IgD-negative memory B cell (primary cell): ENCODE measurements around the gene SLC35G3. TPM values are rescaled to one million over a fixed set of nuclear protein-coding genes. Genes with fewer than 3 reads are reported as not detected.
"Not testable (repeated sequence)": the region's sequence is repeated elsewhere in the genome, so short reads cannot be mapped to it uniquely, and the experiment has no call there.

ENCODE experiments used
- H3K27ac Mint-ChIP-seq, 3 donors: one replicate each; pipeline ENCODE4 v1.8.0; 2020 to 2022; ENCODE audit warnings: mild to moderate bottlenecking in 3 of 3, mixed read lengths in 3 of 3, moderate library complexity in 1 of 3
- H3K27me3 Mint-ChIP-seq: one replicate; pipeline ENCODE4 v1.8.0; 2021; ENCODE audit warnings: mixed read lengths
- H3K36me3 Mint-ChIP-seq: one replicate; pipeline ENCODE4 v1.8.0; 2020; ENCODE audit warnings: mild to moderate bottlenecking, mixed read lengths
- H3K4me1 Mint-ChIP-seq, 3 donors: one replicate each; pipeline ENCODE4 v1.8.0; 2020 to 2022; ENCODE audit warnings: mixed read lengths in 3 of 3, mild to moderate bottlenecking in 1 of 3
- H3K4me3 Mint-ChIP-seq, 4 donors: one replicate each; pipeline ENCODE4 v1.8.0; 2020 to 2022; ENCODE audit warnings: mild to moderate bottlenecking in 4 of 4, mixed read lengths in 4 of 4, moderate library complexity in 3 of 4
- H3K9me3 Mint-ChIP-seq, 3 donors: one replicate each; pipeline ENCODE4 v1.8.0; 2020 to 2021; ENCODE audit warnings: mixed read lengths in 3 of 3, mild to moderate bottlenecking in 1 of 3
- polyA plus RNA-seq: library from polyadenylated mRNA; unstranded; fragments of 300-500 nt; fragmentation: Illumina TruSeq; gene quantifications from one replicate; pipeline ENCODE4 v1.2.3, GENCODE V29; 2021

The SLC35G3 gene
- polyA plus RNA-seq, 1 donor from 2014 or later, result not detected

DNA sequence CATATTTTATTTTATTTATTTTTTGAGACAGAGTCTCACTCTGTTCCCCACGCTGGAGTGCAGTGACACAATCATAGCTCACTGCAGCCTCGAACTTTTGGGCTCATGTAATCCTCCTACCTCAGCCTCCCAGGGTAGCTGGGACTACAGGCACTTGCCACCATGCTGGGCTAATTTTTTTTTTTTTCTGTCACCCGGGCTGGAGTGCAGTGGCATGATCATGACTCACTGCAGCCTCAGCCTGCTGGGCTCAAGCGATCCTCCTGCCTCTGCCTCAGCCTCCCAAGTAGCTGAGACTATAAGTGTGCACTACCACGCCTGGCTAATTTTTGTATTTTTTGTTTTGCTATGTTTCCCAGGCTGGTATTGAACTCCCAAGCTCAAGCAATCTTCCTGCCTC lies 29.5 kb downstream of the SLC35G3 start:
- peaks cover 30% of the 10 kb centered on the region for H3K27me3 Mint-ChIP-seq
- peaks cover 0 to 2% (median 0%) of the 10 kb centered on the region in 3 donors for H3K9me3 Mint-ChIP-seq
- no peaks in the 10 kb centered on the region for H3K36me3 Mint-ChIP-seq
- no peak overlapping the region for H3K4me3 Mint-ChIP-seq
- H3K27ac Mint-ChIP-seq, result no peak overlapping the region
- H3K4me1 Mint-ChIP-seq, result peaks cover 0 to 4% (median 0%) of the 10 kb centered on the region in 3 donors

DNA sequence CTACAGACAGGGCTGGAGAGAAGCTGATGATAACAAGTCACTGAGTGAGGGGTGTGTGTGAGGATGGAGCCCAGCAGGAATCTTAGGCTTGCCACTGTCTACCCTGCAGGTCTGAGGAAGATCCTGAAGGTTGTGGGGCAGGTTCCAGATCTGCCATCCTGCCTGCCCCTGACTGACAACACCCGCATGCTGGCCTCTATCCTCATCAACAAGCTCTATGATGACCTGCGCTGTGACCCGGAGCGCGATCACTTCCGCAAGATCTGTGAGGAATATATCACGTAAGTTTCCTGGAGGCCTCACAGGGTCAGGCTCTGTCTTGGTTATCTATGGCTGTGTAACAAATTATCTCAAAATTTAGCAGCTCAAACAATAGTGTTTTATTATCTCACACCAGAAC lies 30.3 kb downstream of the SLC35G3 start:
- Mint-ChIP-seq H3K27me3 (peaks cover 28% of the 10 kb centered on the region), H3K4me3 (no peak overlapping the region), H3K9me3 (peaks cover 0 to 2% (median 0%) of the 10 kb centered on the region in 3 donors), H3K27ac (no peak overlapping the region), H3K36me3 (no peaks in the 10 kb centered on the region), H3K4me1 (peaks cover 0 to 4% (median 0%) of the 10 kb centered on the region in 3 donors)

DNA sequence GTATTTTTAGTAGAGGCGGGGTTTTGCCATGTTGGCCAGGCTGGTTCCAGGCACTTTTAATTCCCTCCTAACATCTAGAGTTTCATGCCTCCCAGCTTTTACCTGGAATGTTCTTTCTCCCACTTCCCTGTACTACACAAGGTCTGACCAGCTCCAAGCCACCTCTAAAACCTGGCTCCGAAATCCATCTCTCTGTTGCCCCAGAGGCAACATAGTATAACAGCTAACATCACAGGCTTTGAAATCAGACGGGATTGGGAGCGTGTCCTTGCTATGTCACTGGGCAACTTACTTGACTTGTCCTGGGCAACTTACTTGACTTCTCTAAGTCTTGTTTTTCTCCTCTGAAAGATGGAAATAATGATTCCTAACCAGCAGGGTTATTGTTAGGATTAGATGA lies 31.4 kb downstream of the SLC35G3 start:
- Mint-ChIP-seq H3K27ac (no peak overlapping the region), H3K36me3 (no peaks in the 10 kb centered on the region)

DNA sequence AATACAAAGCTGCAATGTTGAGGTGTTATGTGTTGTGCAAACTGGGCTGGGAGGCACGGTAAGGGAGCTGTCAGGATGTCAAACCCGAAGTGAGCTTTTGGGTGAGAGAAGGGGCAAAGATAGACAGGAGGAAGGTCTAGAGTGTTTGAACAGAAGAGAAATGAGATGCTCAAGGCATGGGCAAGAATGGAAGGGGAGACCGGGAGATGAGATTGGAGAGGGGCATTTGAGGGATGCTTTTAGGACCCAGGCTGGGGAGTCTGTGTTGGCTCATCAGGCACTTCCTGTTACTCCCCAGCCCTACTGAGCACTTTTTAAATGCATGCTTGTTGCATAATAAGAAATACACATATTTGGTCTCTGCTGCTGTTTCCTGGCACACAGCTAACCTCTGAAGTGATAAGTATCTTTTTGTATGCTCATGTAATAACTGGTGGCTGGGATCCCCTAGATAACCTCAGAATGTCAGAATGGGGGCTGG lies 32.9 kb downstream of the SLC35G3 start:
- Mint-ChIP-seq H3K27me3 (peaks cover 31% of the 10 kb centered on the region), H3K27ac (peak overlapping the region in 1 of 3 donors; percentile 36), H3K4me3 (peak overlapping the region in 1 of 4 donors; percentile 13), H3K9me3 (peaks cover 0 to 2% (median 0%) of the 10 kb centered on the region in 3 donors), H3K36me3 (no peaks in the 10 kb centered on the region), H3K4me1 (peaks cover 0 to 4% (median 0%) of the 10 kb centered on the region in 3 donors)

More for the DNA sequence above, 31.4 kb downstream of the SLC35G3 start:
- peaks cover 0 to 2% (median 0%) of the 10 kb centered on the region in 3 donors for H3K9me3 Mint-ChIP-seq
- H3K27me3 Mint-ChIP-seq, result peaks cover 33% of the 10 kb centered on the region
- peaks cover 0 to 4% (median 0%) of the 10 kb centered on the region in 3 donors for H3K4me1 Mint-ChIP-seq
- no peak overlapping the region for H3K4me3 Mint-ChIP-seq

DNA sequence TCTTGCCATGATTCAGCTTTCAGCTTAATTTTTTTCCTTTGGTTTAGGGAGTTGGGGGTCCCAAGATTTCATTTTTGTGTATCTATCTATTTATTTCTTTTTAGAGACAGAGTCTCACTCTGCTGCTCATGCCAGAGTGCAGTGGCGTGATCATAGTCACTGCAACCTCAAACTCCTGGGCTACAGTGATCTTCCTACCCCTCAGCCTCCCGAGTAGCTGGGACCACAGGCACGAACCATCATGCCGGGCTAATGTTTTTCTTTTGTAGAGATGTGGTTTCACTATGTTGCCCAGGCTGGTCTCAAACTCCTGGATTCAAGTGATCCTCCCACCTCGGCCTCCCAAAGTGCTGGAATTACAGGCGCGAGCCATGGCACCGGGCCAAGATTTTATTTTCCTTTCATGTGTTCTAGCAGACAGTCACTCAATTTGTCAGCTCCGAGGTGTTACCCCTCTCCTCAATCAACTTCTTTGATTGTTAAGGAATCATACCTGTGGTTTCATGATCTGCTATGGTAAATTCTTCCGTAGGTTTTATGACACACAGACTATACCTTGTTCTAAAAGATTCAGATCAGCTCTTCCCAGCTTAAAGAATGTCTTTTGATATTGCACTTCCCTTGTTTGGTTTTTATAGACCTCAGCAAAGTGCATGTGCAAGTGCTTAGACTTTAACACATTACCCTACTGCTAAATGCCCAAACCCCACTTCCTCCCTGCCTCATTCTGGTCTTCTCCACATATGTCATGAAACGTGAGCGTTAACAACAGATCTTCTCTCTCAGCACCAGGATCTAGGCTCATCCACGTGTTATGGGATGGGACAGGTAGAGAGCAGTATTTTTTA lies 33.6 kb downstream of the SLC35G3 start:
- peak overlapping the region in 1 of 3 donors; percentile 36 for H3K27ac Mint-ChIP-seq
- peaks cover 0 to 2% (median 0%) of the 10 kb centered on the region in 3 donors for H3K9me3 Mint-ChIP-seq

DNA sequence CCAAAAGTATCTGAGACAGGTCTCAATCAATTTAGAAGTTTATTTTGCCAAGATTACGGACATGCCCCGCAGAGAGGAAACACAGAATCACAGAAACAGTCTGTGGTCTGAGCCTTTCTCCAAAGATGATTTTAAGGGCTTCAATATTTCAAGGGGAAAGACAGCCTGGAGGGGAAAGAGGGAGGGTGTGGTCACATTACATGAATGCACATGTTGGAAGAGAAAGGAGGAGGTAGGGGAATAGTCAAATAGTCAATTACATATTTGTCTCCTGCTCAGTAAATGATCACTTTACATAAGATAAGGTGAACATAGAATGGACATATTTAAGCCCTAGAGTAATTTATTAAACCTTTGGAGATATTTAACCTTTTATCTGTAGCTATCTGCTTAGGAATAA lies 34.3 kb downstream of the SLC35G3 start:
- Mint-ChIP-seq H3K27ac (no peak overlapping the region), H3K36me3 (no peaks in the 10 kb centered on the region), H3K4me3 (no peak overlapping the region), H3K4me1 (peaks cover 0 to 4% (median 0%) of the 10 kb centered on the region in 3 donors), H3K9me3 (peaks cover 0 to 2% (median 0%) of the 10 kb centered on the region in 3 donors), H3K27me3 (peaks cover 28% of the 10 kb centered on the region)

More for the DNA sequence above, 33.6 kb downstream of the SLC35G3 start:
- no peak overlapping the region for H3K4me3 Mint-ChIP-seq
- H3K27me3 Mint-ChIP-seq, result peaks cover 28% of the 10 kb centered on the region
- peaks cover 0 to 4% (median 0%) of the 10 kb centered on the region in 3 donors for H3K4me1 Mint-ChIP-seq
- H3K36me3 Mint-ChIP-seq, result no peaks in the 10 kb centered on the region

DNA sequence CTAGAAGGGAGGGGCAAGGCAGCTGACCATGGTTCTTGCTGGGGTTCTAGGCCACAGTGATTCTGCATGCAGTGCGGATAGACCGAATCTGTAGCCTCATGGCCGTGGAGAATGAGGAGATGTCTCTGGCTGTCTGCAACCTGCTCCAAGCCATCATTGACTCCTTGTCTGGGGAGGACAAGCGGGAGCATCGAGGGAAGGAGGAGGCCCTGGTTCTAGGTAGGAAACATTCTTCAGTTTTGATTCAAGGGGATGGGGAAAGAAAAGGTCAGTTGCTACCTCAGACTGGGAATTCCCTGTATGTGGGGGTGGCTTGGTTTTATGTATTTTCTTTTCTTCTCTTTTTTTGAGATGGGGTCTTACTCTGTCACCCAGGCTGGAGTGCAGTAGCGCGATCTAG lies 38.9 kb downstream of the SLC35G3 start:
- H3K9me3 Mint-ChIP-seq, result no peaks in the 10 kb centered on the region
- H3K27me3 Mint-ChIP-seq, result peaks cover 12% of the 10 kb centered on the region
- no peak overlapping the region for H3K4me3 Mint-ChIP-seq
- H3K36me3 Mint-ChIP-seq, result no peaks in the 10 kb centered on the region
- H3K4me1 Mint-ChIP-seq, result no peaks in the 10 kb centered on the region
- H3K27ac Mint-ChIP-seq, result no peak overlapping the region

DNA sequence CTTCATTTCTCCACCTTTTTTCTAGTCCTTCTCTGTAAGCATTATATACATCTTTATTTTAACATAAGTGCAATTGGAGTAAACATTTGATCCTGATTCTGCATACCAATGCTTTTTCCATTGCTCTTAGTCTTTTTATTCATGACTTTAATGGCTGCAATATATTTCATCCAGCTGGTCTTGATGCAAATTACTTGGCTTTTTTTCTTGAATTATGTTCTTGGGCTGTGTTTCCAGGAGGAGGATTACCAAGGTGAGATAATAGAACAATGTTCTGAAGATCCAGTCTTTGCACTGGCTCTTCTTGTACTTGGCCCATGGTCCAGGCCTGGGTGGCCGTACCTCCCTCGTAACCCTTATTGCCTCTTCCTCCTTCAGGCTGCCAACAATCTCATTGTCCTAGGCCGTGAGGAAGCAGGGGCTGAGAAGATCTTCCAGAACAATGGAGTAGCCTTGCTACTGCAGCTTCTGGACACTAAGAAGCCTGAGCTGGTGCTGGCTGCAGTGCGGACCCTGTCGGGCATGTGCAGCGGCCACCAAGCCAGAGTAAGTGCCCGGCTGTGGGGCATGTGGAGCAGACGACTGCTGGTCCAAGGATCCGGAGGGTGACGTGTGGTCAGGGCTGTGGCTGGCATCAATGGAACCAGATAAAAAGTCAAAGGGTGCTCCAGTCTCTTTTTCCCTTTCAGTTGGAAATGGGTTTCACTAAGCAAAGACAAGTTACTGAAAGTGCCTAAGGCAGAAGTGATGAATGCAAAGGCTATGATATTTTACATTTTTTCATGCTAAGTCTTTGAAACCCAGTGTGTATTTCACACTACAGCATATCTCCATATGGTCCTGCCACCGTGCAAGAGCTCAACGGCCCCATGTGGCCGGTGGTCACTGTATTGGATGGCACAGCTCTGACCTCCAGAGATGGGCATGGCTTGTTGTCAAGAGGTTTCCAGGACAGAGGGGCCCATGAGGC lies 39.7 kb downstream of the SLC35G3 start:
- H3K27ac Mint-ChIP-seq, result no peak overlapping the region
- H3K4me3 Mint-ChIP-seq, result peak overlapping the region in 1 of 4 donors; percentile 23
- no peaks in the 10 kb centered on the region for H3K9me3 Mint-ChIP-seq
- no peaks in the 10 kb centered on the region for H3K4me1 Mint-ChIP-seq
- peaks cover 12% of the 10 kb centered on the region for H3K27me3 Mint-ChIP-seq
- H3K36me3 Mint-ChIP-seq, result no peaks in the 10 kb centered on the region

DNA sequence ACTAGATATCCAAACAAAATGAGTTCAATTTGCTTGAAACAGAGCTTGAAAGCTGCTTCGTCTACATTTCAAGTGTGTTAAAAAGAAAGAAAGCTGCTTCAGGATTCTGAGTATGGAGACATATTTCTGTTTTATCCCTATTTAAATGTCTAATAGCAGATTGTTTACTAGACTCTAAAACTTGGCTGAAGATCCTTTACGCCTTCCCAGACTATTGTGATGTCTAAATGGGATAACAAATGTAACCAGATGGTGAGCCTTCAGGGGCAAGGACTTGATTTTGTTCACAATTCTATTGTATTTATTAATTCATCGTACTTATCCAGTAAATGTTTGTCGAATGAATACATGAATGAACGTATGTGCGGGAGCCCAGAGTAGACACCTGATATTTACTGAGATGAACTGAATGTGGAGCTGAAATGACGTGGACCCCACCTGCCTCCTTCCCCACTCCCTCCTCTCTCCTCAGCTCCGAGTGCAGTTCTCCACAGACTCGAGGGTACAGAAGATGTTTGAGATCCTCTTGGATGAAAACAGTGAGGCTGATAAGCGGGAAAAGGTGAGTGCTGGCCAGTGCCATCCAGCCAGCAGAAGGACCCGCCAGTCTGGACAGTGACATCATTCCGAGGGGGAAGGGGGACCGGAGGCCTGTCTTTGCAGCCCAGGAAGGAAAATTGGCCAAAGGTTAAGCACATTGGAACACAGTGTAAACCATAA lies 41.6 kb downstream of the SLC35G3 start:
- no peaks in the 10 kb centered on the region for H3K4me1 Mint-ChIP-seq
- no peaks in the 10 kb centered on the region for H3K36me3 Mint-ChIP-seq
- H3K27ac Mint-ChIP-seq, result no peak overlapping the region
- H3K27me3 Mint-ChIP-seq, result peaks cover 8% of the 10 kb centered on the region
- no peaks in the 10 kb centered on the region for H3K9me3 Mint-ChIP-seq
- H3K4me3 Mint-ChIP-seq, result no peak overlapping the region

DNA sequence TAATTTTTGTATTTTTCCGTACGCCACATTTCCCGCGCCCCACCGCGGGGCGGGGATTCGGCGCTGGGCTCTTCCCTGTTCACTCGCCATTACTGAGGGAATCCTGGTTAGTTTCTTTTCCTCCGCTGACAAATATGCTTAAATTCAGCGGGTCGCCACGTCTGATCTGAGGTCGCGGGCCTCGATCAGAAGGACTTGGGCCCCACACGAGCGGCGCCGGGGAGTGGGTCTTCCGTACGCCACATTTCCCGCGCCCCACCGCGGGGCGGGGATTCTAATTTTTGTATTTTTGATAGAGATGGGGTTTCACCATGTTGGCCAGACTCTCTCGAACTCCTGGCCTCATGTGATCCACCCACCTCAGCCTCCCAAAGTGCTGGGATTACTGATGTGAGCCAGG lies 43.1 kb downstream of the SLC35G3 start:
- not testable (repeated sequence) for H3K4me1 Mint-ChIP-seq, H3K27me3 Mint-ChIP-seq, H3K4me3 Mint-ChIP-seq, H3K9me3 Mint-ChIP-seq, H3K36me3 Mint-ChIP-seq, H3K27ac Mint-ChIP-seq

DNA sequence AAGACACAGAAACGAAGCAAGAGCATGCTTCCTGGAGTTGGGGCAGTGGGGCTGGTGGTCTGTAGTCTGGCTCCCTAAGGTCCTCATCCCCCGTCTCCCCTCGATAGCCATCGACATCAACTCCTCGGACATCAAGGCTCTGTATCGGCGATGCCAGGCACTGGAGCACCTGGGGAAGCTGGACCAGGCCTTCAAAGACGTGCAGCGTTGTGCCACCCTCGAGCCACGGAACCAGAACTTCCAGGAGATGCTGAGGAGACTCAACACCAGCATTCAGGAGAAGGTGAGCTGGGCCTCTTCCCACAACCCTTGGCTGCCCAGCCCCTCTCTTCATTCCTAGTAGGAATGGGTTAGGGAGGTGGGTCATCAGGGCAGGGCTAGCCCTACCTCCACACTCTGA lies 44.3 kb downstream of the SLC35G3 start:
- Mint-ChIP-seq H3K4me3 (no peak overlapping the region), H3K27ac (no peak overlapping the region), H3K9me3 (no peaks in the 10 kb centered on the region), H3K4me1 (no peaks in the 10 kb centered on the region), H3K27me3 (peaks cover 8% of the 10 kb centered on the region), H3K36me3 (no peaks in the 10 kb centered on the region)

DNA sequence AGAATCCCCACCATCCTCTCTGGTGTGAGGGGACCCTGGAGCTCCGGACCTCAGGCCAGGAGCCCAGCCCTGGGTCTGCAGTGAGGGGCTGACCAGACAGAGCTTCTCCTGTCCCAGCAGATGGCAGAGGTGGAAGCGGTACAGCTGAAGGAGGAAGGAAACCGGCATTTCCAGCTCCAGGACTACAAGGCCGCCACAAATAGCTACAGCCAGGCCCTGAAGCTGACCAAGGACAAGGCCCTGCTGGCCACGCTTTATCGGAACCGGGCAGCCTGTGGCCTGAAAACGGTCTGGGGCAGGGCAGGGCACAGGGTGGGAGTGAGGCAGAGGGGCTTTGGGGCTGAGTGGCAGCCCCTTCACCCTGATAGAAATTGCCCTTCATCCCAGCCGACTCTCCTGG lies 46.0 kb downstream of the SLC35G3 start:
- Mint-ChIP-seq H3K27me3 (peaks cover 7% of the 10 kb centered on the region), H3K27ac (no peak overlapping the region), H3K4me3 (no peak overlapping the region), H3K4me1 (peaks cover 0 to 4% (median 0%) of the 10 kb centered on the region in 3 donors), H3K9me3 (no peaks in the 10 kb centered on the region), H3K36me3 (no peaks in the 10 kb centered on the region)

DNA sequence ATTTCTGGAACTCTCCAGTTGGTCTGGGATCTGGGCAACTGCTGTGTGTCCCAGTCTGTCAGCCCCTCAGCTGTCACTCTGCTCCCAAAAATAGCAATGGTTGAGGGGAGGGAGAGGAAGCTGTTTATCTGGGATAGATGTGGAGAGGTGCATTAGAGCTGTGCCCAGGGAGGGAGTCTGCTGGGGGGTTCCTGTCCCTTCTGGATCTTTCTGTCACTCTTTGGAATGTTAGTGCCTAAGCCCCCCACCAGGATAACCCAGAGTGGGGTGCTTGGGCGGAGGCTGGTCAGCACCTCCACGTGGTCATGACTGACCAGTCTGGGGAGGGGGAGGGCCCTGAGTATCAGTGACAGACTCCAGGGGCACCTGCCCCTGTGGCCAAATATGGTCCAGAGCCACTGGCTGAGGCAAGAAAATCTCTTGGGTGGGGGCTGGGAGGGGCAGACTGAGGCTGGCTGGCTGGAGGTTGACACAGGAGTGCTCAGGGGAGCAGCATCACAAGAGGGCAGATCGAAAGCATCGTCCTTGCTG lies 46.8 kb downstream of the SLC35G3 start, which contains the start of gene UNC45B:
Gene UNC45B (plus strand): TSS at position 443 of the 531 bp plus-strand sequence. CDS start 447 bp downstream, outside the sequence.
- peaks cover 0 to 4% (median 0%) of the 10 kb centered on the region in 3 donors for H3K4me1 Mint-ChIP-seq

DNA sequence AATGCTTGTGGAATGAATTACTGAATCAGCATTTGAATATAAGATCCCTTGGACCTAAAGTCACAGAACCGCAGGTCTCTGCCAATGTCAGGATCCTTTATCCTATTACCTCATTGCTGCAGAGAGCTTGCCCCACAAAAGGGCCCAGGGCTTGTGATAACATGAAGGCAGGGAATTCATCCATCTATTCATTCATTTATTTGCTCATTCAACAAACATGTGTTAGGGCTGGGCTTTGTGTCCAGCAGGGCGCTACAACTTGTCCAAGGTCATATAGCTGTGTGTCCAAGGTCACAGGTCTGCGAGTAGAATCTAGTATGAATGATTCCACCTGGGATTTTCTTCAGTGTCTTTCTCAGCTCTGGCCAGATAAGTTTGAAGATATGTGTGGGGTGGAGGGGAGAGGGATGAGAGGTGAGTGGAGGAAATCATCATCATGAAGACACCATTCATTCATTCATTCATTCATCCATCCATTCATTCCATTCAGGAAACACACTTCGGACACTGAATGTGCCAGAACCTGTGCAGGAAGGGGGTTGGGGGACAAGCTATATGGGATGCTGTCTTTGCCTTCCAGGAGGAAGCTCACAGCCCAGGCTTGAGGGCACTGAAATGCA lies 47.9 kb downstream of the SLC35G3 start:
- peaks cover 2 to 6% (median 4%) of the 10 kb centered on the region in 3 donors for H3K4me1 Mint-ChIP-seq
- peaks cover 7% of the 10 kb centered on the region for H3K27me3 Mint-ChIP-seq
- no peaks in the 10 kb centered on the region for H3K9me3 Mint-ChIP-seq
- no peak overlapping the region for H3K4me3 Mint-ChIP-seq
- H3K36me3 Mint-ChIP-seq, result no peaks in the 10 kb centered on the region
- H3K27ac Mint-ChIP-seq, result no peak overlapping the region

More for the DNA sequence above, 46.8 kb downstream of the SLC35G3 start, which contains the start of gene UNC45B:
- H3K4me3 Mint-ChIP-seq, result no peak within 1 kb of the TSS
- H3K36me3 Mint-ChIP-seq, result no peaks in the 10 kb centered on the region
- H3K27ac Mint-ChIP-seq, result no peak within 1 kb of the TSS
- H3K27me3 Mint-ChIP-seq, result peaks cover 7% of the 10 kb centered on the region
- no peaks in the 10 kb centered on the region for H3K9me3 Mint-ChIP-seq
